Sigmoid colon (tissue), 4 donors: ENCODE measurements around the gene HS3ST6.

Source experiments
- CTCF ChIP-seq, 4 experiments: fragments of 450-650 bp in 3 of 4; fragments of 200-600 bp in 1 of 4; IDR thresholded peaks; one replicate each; pipeline ENCODE4 v1.5.1; 2016 to 2019; ENCODE audit warnings: antibody characterized with exemption in 4 of 4, mild to moderate bottlenecking in 3 of 4, moderate library complexity in 2 of 4
- POLR2AphosphoS5 ChIP-seq, 4 donors: sonication (generic); formaldehyde crosslinking; IDR thresholded peaks; one replicate each; pipeline ENCODE4 v1.6.1; 2017; ENCODE audit warnings: antibody characterized with exemption in 4 of 4

- no peak for TF ChIP-seq CTCF (IDR thresholded peaks at IDR 0.05)
- no peak for TF ChIP-seq POLR2AphosphoS5 (IDR thresholded peaks at IDR 0.05)
Measured at GRCh38 chr16:1926271-1926670, 8.1 kb upstream of the HS3ST6 start.
